Measurements from ENCODE around the gene EXOG.

The EXOG gene

GRCh38 chr3:38545983-38546382 lies 49.8 kb downstream of the EXOG start:
- DNase-seq (ENCODE audit: low spot score), result peak; percentile 29

DNA sequence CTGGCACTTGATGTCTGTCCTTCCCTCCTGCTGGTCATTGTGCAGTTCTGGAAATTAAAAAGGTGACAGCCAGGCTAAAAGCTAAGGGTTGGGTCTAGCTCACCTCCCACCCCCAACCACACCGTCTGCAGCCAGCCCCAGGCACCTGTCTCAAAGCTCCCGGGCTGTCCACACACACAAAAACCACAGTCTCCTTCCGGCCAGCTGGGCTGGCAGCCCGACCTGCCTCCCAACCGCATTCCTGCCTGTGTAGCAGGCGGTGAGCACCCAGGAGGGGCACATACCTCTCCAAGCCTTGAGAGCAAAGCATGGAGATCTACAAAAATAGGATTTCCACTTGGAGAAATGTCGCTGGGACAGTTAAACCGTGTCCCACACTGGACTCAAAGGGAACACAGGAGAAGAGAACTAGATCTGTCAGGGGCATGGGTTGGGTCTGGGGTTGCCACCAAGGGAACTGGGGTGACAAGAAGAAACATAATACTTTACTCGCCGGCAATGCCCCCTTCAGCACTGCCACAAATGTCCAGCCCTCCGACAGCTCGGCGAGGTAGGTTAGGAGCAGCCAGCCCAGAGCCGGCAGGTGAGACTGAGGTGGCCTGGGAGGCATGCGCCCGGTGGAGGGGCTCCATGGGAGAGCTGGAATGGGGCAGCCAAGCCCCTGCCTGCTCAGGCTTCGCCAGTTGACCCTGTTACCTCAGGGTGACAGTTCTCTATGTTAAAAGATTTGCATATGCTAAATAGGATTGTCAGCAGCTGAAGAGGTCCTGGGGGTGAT lies 52.2 kb downstream of the EXOG start:
- peak; percentile 47 for DNase-seq (ENCODE audit: low spot score)

GRCh38 chr3:38549082-38549481 lies 52.9 kb downstream of the EXOG start:
- no peak for DNase-seq (ENCODE audit: low spot score)

DNA sequence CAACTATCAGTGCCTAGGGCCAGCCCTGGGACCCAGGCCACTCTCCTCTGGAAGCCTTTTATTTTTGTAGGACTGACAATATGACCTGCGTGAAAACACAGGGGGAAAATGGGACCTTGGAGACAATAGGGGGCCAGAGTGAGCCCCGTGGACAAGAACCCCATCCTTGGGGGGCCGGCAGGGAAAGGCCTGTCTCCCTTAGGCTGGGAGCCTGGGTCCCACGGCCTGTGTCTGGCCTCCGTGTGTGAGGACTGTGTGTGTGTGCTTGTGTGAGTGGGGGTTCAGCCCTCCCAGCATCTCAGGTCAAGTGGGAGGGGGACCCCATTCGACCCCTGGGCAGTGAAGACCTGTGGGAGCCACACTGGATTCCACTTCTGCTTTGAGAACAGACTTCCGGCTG lies 53.3 kb downstream of the EXOG start:
- DNase-seq (ENCODE audit: low spot score), result peak; percentile 26

DNA sequence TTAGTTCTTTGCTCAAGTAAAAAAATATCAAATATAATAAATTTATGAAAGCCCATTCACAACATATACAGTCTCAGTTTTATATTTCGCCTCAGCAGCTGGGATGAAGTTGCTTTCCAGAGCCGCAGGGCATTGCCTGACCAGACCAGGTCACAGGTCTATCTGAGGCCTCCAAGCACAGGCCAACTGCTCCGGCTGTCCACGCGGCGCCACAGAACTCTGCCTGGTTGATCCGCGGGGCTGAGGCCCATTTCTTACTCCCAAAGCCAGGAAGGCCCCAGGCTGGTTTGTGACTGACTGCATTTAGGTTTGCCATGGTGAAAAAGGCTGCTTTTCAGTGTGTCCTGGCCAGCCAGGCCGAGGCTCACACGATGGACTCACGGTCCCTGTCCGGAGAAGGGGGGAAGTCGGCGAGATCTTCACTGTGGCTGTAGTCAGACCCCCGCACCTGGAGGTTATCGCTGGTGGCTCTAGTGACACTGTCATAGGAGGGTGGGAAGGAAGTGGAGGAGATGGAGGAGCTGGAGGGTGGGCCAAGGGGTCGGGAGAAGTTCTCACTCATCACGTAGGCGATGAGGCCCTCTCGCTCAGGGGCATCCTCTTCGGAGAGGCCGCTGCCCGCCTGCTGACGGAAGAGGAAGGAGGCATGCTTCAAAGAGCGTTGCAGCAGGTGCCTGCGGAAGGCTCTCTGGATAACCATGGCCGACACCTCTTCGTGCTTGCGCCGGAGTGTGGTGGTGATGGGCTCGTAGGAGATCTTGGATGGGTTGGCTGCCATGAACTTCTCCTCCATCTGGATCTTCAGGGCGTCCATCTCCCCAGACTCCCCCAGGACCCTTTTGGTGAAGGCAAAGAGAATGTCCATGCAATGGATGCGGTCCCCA lies 54.1 kb downstream of the EXOG start:
- peak; percentile 29 for DNase-seq (ENCODE audit: low spot score)

GRCh38 chr3:38551026-38551832 lies 55.1 kb downstream of the EXOG start:
- peak; percentile 19 for DNase-seq (ENCODE audit: low spot score)

DNA sequence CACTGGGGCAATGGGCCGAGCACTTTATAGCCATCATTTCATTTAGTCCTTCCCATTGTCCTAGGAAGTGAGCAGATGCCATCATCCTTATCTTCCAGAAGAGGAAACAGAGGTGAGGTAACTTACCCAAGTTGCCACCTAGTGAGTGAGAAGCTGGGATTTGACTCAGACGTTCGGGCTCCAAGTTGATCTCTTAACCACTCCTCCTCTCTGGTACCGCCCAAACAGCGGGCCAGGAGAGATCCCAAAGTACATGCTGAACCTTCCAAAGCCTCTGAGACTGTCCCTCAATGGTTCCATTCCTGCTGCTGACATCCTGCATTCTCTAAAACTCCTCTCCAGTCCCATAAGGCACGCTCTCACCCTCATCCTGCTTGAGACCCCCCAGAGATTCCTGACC lies 56.2 kb downstream of the EXOG start:
- peak; percentile 17 for DNase-seq (ENCODE audit: low spot score)

GRCh38 chr3:38553071-38553470 lies 56.9 kb downstream of the EXOG start:
- no peak for DNase-seq (ENCODE audit: low spot score)

- DNase-seq (ENCODE audit: low spot score), result peak; percentile 12
Measured at GRCh38 chr3:38554127-38554827, 58.1 kb downstream of the EXOG start.

- DNase-seq (ENCODE audit: low spot score), result peak; percentile 12
Measured at GRCh38 chr3:38555149-38555840, 59.2 kb downstream of the EXOG start.

- DNase-seq (ENCODE audit: low spot score), result peak; percentile 10
Measured at GRCh38 chr3:38555926-38556325, 59.8 kb downstream of the EXOG start.

- DNase-seq (ENCODE audit: low spot score), result peak; percentile 21
Measured at GRCh38 chr3:38556640-38557358, 60.7 kb downstream of the EXOG start.

GRCh38 chr3:38558864-38559263 lies 62.7 kb downstream of the EXOG start:
- DNase-seq (ENCODE audit: low spot score), result peak; percentile 17

DNA sequence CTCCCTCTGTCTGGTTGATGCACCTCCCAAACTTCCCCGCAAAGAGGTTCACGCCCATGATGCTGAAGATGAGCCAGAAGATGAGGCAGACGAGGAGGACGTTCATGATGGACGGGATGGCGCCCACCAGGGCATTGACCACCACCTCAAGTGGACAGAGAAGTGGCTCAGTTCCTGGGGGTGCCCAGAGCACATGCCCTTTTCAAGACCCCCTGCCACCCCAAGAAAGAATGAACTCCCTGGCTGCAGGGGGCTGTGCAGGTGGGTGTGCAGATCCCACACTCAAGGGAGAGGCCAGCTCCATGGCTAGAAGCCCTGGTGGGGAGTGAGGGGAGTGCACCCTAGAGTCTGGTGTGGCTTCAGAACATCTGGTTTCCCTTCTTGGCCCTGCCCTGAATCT lies 64.1 kb downstream of the EXOG start:
- no peak for DNase-seq (ENCODE audit: low spot score)

GRCh38 chr3:38560996-38561717 lies 65.0 kb downstream of the EXOG start:
- DNase-seq (ENCODE audit: low spot score), result no peak

DNA sequence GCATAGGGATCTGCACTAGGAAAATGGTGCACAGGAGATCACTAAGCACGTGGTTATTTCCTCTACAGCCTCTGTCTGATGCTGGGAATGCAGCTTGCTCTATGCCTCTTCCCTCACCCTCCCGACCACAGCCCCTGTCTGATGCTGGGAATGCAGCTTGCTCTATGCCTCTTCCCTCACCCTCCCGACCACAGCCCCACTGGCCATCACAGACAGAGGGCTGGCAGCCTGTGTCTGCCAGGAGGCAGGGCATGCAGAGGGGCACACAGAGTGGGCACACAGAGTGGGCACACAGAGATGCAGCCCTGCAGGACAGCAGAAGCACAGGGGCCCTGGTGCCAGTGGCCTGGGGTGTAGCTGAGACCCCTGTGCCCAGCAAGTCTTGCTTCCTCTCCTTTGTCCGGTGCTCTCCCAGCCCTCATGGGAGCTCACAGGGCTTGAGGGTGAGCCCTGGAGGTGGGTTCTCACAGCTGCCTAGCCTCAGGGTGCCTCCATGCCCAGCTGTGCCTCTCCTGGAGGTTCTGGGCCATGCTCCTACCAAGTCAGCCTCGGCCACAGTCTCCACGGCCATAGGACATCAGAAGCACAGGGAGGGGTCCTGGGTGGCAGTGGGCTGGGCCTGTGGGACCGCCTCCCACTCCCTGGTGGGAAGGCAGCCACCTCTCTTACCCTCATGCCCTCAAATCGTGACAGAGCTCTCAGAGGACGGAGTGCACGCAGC lies 65.8 kb downstream of the EXOG start:
- no peak for DNase-seq (ENCODE audit: low spot score)

DNA sequence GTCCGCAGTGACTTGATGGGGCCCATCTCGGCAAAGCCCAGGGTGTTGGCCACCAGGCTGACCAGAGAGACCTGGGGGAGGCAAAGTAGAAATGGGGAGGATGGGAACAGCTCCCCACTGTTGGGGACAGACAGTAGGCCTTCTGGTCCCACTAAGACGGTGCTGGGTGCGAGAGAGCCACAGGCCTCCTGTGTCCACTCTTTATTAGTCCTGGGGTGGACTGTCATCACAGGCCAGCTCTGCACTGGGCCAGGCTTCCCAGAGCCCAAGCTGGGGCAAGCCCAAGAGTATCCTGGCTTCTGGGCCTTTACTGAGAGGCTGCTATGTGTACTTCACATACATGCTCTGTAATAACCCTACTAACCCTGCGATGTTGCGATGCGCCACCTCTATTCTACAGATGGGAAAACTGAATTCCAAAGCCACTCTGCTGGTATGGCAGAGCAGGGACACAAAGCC lies 66.4 kb downstream of the EXOG start:
- no peak for DNase-seq (ENCODE audit: low spot score)

DNA sequence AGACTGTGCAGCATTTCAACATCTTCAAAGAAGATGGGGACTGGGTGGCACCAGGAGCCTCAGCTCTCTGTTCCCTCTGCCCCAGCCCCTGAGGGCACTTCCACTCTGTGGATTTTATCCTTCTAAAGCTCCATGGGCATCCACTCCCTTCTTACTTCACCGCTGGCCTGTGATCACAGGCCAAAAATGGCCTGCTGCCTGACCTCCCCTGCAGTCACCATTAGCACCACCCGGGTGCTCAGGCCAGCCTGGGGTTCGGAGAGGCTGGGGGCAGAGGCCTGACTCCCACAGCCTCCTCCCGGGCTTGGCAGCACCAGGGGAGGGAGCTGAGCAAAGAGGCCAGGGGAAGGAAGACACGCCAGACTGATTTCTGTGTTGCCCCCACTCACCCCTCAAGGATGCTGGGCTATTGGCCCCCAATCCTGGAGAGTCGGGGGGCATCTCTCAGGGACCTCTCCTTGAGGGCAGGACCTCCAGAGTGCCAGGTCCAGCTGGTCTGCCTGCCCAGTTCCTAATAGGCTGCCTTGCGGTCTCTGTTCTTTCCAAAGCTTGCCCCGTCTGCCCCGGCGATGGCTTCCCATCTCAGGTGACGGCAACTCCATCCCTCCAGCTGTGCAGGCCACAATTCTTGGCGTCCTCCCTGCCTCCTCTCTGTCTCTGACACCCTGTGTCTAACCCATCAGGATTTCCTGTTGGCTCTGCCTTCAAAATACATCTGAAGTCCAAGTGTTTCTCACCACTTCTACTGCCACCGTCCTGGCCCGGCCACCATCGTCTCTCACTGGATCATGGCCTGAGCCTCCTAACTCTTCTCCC lies 67.1 kb downstream of the EXOG start:
- no peak for DNase-seq (ENCODE audit: low spot score)

All from ecto neural progenitor cell (in vitro differentiated cells).